MM.1S (cell line): ENCODE data around the gene CTDNEP1.

Experiments
- CTCF ChIP-seq: fragments of 300-600 bp; sonication (generic); IDR thresholded peaks from 2 replicates; pipeline ENCODE4 v1.5.1; 2016; ENCODE audit warnings: antibody characterized with exemption, low read length, mixed read lengths
- EZH2phosphoT487 ChIP-seq: fragments of 300-600 bp; sonication (generic); IDR thresholded peaks from 2 replicates; pipeline ENCODE4 v1.6.1; 2018; ENCODE audit warnings: antibody characterized with exemption, low read length

- peak; percentile 79 for TF ChIP-seq CTCF
- no peak for TF ChIP-seq EZH2phosphoT487
These were observed 30.8 kb downstream of the CTDNEP1 start for GRCh38 chr17:7220593-7221277.
